Daoy (cell line): ENCODE measurements around the gene CORT. TPM values are rescaled to one million over a fixed set of nuclear protein-coding genes. Genes with fewer than 3 reads are reported as not detected.
"Not testable (repeated sequence)": the region's sequence is repeated elsewhere in the genome, so short reads cannot be mapped to it uniquely, and the experiment has no call there.

Experiments used
- DNase-seq: peaks from one replicate; pipeline ENCODE4 v3.0.0-alpha.2; 2015; ENCODE audit warnings: low read depth
- total RNA-seq: library from RNA; depleted of rRNA; stranded (reverse); fragments of >200 nt; shearing (Covaris generic); gene quantifications from 2 replicates; pipeline ENCODE4 v1.2.3, GENCODE V29; 2014; rRNA removed

CORT gene, protein sequence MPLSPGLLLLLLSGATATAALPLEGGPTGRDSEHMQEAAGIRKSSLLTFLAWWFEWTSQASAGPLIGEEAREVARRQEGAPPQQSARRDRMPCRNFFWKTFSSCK
- total RNA-seq: 0.51 TPM in 1 of 2 replicates, not detected in the other

DNA sequence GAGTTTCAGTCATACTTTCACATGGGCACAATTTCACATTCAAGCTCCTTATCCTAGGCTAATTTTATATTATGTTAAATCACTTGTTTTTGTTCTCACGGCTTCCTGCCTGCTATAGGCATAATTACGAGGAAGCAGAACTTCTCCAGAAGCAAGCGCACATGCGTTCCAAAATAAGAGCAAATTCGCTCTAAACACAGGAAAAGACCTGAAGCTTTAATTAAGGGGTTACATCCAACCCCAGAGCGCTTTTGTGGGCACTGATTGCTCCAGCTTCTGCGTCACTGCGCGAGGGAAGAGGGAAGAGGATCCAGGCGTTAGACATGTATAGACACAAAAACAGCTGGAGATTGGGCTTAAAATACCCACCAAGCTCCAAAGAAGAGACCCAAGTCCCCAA lies at the start of gene CORT:
Gene CORT (plus strand): TSS at position 281 of the 400 bp plus-strand sequence. CDS start 193 bp downstream, outside the sequence.
- DNase-seq: no peak

DNA sequence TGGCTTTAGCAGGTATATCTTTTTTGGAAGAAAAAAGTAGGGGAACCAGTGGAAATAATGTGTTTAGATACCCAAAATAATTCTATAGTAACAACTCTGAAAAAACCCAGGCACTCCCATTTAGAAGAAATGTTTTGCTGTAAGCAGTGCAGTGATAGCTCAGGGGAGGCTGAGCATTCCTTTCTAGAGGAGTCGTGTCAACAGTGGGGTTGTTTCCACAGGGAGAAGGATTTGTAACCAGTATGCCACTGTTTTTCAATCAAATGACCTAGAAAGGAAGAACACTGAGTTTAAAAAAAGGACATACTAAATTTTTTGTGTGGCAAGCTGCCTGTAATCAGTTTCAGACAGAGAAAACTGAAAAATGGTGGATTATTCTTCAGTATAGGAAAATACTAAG lies 48.5 kb upstream of the CORT start:
- no peak for DNase-seq

DNA sequence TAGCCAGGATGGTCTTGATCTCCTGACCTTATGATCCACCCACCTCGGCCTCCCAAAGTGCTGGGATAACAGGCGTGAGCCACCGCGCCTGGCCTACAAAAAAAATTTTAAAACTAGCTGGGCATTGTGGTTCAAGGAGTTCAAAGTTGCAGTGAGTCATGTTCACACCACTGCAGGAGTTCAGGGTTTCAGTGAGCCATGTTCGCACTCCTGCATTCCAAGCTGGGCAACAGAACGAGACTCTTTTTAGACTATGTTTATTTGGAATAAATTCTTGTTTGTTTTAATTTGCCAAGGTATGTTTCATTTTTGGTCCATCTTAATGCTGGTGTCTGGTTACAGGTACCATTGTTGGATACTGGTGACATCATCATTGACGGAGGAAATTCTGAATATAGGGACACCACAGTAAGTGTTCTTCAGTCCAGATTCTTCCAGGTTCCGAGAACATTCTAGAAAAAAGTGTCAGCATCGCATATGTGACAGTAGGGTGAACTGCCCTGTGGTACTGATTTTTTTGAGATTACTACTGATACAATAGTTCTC lies 47.0 kb upstream of the CORT start:
- peak; percentile 26 for DNase-seq

DNA sequence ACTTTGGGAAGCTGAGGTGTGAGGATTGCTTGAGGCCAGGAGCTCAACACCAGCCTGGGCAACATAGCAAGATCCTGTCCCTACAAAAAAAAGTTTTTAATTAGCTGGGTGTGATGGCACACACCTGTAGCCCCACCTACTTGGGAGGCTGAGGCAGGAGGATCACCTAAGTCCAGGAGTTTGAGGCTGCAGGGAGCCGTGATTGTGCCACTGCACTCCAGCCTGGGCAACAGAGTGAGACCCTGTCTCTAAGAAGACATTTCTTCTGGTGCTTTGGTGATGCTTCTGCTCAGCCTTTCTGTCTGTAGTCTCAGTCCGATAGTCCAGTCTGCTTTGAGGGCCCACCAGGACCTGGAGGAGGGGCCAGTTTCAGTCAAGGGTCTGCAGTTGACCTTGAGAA lies 42.6 kb upstream of the CORT start:
- no peak for DNase-seq

DNA sequence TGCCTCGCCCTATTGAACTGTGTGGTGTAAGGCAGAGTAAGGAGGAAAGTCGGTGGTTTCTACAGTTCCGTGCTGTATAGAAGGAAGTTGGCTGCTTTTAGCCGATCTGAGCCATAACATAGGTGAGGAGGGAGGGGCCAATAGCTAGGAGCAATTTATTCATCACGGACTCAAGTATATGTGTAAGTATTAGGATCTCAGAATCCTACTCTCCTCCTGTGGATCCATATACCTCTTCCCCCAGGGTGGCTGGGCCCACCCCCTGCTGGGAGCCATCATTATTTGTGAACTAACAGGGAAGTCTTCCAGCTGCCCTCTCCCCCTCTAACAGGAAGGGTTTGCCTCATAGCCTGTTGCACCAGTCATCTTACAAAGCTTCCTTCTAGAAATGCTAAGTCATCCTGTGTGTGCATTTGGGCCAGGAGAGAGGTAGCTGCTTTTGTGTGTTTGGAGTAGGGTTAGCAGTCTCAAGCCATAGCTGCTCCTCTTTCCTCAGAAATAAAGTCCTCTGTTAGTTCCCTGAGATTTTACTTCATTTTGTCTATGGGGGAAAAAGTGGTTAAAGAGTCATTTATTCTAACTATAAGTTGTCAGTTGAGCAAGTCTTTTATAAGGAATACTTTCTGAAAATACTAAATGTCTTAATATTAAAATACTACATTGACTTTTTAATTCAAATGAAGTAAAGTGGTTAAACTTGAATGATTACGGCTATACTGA lies 34.5 kb upstream of the CORT start:
- peak; percentile 25 for DNase-seq

DNA sequence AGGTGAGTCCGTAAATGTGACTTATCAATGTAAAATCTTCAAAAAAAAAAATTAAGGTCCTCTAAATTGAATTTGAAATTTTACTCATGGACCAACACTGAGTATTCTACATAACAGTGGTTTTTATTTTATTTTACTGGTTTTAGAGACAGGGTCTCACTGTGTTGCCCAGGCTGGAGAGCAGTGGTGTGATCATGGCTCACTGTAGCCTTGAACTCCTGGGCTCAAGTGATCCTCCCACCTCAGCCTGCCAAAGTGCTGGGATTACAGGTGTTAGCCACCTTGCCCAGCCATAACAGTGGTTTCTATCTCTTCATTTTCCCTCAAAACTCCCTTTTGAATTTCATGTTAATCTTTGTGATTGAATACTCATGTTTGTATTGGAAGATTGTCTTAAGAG lies 33.9 kb upstream of the CORT start:
- not testable (repeated sequence) for DNase-seq

DNA sequence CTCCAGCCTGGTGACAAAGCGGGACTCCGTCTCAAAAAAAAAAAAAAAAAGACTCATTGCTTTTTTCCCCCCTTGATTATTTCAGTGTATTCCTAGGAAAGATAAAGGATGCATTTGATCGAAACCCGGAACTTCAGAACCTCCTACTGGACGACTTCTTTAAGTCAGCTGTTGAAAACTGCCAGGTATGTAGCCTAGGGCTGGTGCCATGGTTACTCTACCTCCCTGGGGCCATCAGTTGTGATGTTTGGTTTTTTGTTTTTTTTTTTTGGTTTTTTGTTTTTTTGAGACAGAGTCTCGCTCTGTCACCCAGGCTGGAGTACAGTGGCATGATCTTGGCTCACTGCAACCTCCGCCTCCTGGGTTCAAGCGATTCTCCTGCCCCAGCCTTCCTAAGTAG lies 31.1 kb upstream of the CORT start:
- DNase-seq: not testable (repeated sequence)

DNA sequence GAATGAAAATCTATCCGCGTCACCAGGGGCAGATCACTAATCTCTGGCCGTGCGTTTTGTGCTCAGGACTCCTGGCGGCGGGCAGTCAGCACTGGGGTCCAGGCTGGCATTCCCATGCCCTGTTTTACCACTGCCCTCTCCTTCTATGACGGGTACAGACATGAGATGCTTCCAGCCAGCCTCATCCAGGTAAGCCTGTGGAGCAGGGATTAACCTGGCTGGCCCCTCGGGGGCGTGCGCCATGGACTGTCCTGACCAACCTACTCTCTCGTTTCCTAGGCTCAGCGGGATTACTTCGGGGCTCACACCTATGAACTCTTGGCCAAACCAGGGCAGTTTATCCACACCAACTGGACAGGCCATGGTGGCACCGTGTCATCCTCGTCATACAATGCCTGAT lies 30.5 kb upstream of the CORT start:
- no peak for DNase-seq

DNA sequence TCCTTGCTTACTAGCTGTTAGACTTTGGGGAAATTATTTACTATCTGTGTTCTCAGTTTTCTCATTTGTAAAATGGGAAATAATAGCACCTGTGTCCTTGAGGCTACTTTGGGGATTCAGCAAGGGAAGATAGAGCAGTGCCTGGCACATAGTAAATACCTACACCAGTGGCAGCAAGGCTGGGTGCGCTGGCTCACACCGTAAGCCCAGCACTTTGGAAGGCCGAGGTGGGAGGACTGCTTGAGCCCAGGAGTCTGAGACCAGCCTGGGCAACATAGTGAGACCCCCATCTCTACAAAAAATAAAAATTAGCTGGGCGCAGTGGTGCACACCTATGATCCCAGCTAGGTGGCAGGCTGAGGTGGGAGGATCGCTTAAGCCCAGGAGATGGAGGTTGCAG lies 28.2 kb upstream of the CORT start:
- no peak for DNase-seq

DNA sequence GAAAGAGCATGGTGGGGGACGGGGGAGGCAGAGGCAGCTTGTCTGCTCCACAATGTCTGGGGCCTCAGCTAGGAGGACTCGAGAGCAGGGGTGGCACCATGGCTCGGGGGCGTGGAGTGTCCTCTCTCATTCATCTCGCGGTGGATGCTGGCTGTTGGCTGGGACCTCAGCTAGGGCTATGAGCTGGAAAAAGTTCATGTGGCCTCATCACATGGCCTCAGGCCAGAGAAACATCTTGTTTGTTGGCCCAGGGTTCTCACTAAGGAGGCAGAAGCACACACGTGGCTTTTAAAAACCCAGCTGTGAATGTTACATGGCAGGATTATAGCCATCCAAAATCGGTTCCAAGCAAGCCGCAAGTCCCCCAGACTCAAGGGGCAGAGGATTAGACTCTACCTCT lies 25.8 kb upstream of the CORT start:
- no peak for DNase-seq

DNA sequence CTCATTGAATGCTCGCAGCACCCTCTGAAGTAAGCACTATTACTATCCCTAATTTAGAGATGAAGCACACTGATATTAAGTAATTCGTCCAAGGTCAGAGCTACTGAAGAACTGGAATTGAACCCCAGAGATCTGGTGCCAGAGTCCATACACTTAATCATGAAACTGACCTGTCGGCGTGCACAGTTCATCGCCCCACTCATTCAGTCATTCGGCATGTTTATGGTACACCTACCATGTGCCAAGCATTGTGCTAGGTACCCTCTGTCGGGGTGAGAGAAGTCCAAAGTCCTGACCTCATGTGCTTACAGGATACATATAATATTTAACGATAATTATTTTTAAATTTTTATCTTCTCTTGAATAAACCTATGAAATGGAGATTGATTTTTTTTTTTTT lies 25.2 kb upstream of the CORT start:
- no peak for DNase-seq

DNA sequence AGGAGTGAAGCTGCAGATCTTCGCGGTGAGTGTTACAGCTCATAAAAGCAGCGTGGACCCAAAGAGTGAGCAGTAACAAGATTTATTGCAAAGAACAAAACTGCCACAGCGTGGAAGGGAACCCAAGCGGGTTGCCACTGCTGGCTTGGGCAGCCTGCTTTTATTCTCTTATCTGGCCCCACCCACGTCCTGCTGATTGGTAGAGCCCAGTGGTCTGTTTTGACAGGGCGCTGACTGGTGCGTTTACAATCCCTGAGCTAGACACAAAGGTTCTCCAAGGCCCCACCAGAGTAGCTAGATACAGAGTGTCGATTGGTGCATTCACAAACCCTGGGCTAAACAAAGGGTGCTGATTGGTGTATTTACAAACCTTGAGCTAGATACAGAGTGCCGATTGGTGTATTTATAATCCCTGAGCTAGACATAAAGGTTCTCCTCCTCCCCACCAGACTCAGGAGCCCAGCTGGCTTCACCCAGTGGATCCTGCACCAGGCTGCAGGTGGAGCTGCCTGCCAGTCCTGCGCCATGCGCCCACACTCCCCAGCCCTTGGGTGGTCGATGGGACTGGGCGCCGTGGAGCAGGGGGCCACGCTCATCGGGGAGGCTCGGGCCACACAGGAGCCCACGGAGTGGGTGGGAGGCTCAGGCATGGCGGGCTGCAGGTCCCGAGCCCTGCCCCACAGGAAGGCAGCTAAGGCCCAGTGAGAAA lies 23.9 kb upstream of the CORT start:
- not testable (repeated sequence) for DNase-seq

DNA sequence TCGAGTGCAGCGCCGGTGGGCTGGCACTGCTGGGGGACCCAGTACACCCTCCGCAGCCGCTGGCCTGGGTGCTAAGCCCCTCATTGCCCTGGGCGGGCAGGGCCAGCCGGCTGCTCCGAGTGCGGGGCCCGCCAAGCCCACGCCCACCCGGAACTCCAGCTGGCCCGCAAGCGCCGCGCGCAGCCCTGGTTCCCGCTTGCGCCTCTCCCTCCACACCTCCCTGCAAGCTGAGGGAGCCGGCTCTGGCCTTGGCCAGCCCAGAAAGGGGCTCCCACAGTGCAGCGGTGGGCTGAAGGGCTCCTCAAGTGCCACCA lies 23.3 kb upstream of the CORT start:
- DNase-seq: not testable (repeated sequence)

DNA sequence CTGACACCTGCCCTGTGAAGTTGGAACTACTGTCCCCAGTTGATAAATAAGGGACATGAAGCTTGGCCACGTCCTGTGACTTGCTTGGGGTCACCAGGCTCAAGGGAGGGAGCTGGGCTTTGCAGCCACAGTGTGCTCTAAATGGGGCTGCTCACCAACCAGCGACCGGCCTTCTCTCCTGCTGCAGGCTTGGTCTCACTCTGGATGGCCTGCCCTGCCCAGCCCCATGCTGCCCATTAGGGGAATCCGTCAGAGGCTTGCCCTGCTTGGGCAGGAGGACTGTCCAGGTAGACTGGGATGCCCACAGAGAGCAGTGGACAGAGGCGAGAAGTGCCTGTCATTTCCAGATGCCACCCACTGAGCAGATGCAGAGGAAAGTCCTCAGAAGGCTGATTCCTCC lies 20.8 kb upstream of the CORT start:
- no peak for DNase-seq

DNA sequence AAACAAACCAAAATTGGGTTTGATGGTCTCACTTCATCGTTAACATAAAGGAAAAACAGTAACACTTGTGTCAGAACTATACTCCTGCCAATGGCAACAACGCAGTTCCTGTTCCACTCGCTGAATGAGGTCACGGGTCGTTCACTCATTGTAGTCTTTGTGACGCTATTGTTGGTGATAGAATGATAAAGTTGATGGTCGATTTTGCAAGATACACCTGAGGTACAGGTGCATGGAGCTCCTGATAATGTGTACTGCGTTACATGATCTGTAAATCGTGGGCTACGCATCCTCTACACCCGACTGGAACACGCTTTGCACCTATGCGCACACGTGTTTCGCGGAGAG lies 20.0 kb upstream of the CORT start:
- DNase-seq: peak; percentile 11

DNA sequence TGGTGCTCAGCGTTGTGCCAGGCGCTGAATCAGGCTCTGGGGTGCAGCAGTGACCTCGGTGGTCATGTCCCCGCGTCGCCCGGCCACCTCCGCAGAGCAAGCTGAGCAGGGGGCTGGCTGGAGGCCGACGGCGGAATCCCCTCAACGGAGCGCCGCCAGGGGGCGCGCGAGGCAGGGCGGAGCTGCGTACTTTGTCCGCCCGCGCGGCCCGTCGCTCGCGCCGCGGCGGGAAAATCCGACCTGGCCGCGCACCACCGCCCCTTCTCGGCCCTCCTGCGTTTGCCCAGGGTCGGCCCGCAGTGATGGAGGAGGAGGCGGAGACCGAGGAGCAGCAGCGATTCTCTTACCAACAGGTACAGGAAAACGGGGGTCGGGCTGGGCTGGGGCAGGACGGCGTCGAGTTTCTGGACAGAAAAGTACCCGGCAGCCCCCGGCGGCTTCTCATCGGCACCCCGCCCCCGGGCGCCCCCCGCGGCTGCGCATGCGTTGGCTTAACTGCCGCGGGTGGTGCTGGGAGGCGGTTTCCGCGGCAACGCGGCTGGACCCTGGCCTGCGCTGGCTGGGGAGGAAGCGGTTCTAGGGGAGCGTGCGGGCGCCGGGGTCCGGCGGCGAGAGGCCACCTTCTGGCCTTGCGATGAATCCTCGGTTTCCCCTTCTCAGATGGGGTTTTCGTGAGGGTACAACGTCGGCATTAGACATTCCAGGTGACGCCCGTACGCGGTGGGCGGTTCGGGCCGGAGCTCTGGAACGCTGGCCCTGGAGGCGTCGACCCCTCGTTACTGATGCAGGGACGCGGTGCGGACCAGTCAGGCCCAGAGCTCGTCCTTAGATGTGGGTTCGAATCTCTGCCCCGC lies 19.4 kb upstream of the CORT start, which contains the start of gene CENPS:
Gene CENPS (plus strand): TSS at position 218 of the 854 bp plus-strand sequence. CDS start 85 bp downstream, at position 303.
- DNase-seq: peak; percentile 92

DNA sequence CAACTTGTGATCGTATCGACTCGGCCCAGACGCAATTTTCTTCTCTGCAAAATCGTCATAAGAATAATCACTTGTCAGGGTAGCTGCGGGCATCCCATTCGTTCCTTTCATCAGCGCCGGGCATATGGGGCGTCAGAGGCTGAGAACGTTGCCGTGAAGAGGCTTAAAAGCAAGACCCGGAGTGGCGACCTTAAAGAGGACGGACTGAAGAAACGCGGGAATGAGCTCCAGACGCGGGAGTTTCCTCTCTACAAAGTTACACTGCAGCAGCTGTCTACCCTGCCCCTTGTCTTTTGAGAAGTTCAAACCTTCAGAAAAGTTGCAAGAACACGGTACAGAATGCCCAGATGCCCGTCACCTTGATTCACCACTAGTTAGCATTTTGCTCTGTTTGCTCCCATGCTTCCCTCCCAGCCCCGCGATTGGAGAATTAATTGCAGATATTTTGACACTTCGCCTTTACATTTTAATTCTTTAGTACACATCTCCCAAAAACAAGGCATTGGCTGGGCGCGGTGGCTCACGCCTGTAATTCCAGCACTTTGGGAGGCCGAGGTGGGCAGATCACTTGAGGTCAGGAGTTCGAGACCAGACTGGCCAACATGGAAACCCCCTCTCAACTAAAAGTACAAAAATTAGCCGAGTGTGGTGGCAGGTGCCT lies 18.6 kb upstream of the CORT start:
- peak; percentile 35 for DNase-seq

DNA sequence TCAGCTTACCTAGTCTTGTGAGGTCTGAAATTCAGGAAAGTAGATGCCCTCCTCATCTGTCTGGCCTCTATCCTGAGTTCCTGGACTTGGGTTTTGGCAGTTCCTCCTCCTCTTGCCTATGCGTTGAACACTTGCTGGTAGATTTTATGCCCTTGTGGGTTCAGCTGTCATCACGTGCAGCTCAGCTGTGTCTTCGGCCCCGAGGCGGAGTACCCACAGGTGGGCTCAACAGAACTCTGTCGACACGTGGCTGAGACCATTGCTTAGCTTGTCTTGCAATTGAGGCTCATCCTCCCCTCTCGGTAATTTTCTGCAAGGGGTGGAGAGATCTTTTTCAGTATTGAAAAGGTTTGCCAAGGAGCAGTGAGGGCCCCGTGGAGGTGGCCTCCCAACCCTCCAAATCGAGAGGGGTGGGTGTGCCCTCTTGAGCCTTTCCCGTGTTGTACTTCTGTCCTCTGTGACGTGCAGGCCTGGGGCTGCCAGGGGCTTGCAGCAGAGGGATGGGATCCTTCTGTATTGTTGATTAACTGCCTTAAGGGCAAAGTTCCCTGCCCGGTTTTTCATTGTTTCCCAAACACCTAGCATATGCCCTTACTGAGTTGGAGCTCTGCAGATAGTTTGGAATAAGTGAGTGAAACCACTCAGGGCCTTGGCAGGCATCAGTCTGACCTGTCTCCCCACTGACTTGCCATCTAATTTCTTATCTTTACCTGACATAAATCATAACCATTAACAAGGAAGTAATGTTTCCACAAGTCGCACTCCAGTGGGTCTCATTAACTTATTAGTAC lies 16.7 kb upstream of the CORT start:
- no peak for DNase-seq

DNA sequence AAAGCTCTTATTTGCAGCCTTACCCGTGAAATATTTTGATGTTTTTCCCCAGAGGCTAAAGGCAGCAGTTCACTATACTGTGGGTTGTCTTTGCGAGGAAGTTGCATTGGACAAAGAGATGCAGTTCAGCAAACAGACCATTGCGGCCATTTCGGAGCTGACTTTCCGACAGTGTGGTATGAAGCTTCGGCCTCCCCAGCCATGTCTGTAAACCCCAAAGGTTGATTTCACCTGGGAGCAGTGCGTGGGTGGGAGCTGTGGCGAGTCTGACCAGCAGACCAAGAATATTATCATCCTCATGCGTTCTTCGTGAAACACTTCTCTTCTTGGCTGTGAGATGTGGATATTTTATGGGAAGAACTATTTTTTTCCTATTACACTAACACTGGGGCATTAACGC lies 16.0 kb upstream of the CORT start:
- no peak for DNase-seq

DNA sequence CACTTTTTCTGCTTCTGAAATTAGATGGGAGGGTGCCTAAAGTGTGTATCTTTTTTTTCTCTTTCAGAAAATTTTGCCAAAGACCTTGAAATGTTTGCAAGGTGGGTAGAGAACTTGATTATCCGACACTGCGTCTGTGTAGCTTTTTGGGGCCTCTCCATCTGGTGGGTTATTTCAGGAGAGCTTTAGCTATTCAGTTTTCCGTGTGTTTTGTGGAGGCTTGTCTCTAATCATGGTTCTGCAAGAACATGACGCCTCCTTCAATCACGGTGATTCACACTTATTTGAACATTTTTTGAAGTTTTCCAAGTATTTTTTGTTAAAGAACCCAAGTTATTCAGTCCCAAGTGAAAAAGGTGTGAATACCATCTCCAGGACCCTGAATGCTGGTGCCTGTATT lies 15.2 kb upstream of the CORT start:
- DNase-seq: no peak

DNA sequence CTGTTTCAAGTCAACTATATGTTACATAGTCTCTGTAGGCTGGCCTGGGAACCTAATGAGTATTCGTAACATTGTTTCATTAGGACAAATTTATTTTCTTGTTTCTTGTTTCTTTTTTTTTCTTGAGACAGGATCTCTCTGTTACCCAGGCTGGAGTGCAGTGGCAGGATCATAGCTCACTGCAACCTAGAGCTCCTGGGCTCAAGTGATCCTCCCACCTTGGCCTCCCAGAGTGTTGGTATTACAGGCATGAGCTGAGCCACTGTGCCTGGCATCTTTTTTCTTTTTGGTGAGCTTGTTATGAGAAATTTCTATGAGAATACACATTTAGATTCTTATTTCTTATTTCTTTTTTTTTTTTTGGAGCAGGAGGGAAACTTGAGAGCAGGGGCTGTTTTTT lies 12.8 kb upstream of the CORT start:
- DNase-seq: no peak
